Loucy (cell line): ENCODE results near the gene EFHC2.

Experiments used
- EZH2phosphoT487 ChIP-seq: fragments of 200-600 bp; IDR thresholded peaks from 2 replicates; pipeline ENCODE4 v1.6.1; 2018; ENCODE audit warnings: antibody characterized with exemption, mild to moderate bottlenecking, moderate library complexity, borderline replicate concordance
- TF ChIP-seq, protein P1 (sequence below): fragments of 200-600 bp; sonication (generic); conservative IDR thresholded peaks from 2 replicates; pipeline ENCODE4 v1.5.1; 2014; ENCODE audit warnings: mild to moderate bottlenecking, antibody characterized with exemption, low read length

DNA sequence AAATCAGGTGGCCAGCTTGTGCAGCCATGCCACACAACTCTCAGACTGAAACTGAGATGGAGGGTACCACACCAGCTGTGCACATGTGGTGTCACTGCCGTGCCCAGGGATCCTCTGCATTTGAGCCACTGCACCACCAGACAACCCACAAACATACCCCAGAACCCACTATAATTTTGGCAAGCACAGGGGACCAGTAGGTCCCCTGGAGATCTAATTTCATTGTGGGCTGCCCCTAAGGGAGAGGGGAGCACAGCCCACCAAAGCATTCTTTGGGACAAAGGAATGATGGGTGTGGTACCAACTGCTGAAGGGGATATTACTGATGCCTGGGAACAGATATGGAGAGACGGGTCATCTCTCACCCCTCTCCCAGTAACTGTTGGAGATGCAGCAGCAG lies 140.9 kb downstream of the EFHC2 start:
- TF ChIP-seq, protein P1, sequence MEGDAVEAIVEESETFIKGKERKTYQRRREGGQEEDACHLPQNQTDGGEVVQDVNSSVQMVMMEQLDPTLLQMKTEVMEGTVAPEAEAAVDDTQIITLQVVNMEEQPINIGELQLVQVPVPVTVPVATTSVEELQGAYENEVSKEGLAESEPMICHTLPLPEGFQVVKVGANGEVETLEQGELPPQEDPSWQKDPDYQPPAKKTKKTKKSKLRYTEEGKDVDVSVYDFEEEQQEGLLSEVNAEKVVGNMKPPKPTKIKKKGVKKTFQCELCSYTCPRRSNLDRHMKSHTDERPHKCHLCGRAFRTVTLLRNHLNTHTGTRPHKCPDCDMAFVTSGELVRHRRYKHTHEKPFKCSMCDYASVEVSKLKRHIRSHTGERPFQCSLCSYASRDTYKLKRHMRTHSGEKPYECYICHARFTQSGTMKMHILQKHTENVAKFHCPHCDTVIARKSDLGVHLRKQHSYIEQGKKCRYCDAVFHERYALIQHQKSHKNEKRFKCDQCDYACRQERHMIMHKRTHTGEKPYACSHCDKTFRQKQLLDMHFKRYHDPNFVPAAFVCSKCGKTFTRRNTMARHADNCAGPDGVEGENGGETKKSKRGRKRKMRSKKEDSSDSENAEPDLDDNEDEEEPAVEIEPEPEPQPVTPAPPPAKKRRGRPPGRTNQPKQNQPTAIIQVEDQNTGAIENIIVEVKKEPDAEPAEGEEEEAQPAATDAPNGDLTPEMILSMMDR, result no peak
- no peak for TF ChIP-seq EZH2phosphoT487
